Urinary bladder (tissue), 4 donors: ENCODE data around the gene C1QTNF4. TPM values are rescaled to one million over a fixed set of nuclear protein-coding genes. Genes with fewer than 3 reads are reported as not detected.
"Not testable (repeated sequence)": the region's sequence is repeated elsewhere in the genome, so short reads cannot be mapped to it uniquely, and the experiment has no call there.

Experiments
- DNase-seq: peaks from one replicate; pipeline ENCODE4 v3.0.0-alpha.2; 2015; ENCODE audit errors: extremely low spot score
- H3K27ac ChIP-seq: one replicate; pipeline ENCODE4 v1.5.1; 2013; ENCODE audit warnings: low read depth, mild to moderate bottlenecking, moderate library complexity
- H3K36me3 ChIP-seq: one replicate; pipeline ENCODE4 v1.6.1; 2013; ENCODE audit warnings: mild to moderate bottlenecking, moderate library complexity; ENCODE audit not compliant: insufficient read depth
- H3K4me1 ChIP-seq: one replicate; pipeline ENCODE4 v1.6.1; 2013; ENCODE audit warnings: mild to moderate bottlenecking, moderate library complexity; ENCODE audit not compliant: insufficient read depth
- H3K4me3 ChIP-seq: one replicate; pipeline ENCODE4 v1.5.1; 2013; ENCODE audit warnings: low read depth, low read length
- WGBS: extraction: QIAGEN DNeasy Blood & Tissue Kit; methylation state at CpG from one replicate; pipeline ENCODE4 v1.1.7; 2013; 5-methylcytosine and 5-hydroxymethylcytosine counted together
- polyA plus RNA-seq: library from polyadenylated mRNA; stranded (reverse); fragments of 200-250 nt; gene quantifications from one replicate; pipeline ENCODE4 v1.2.3, GENCODE V29; 2013
- small RNA-seq: library from RNA; depleted of rRNA; stranded (forward); fragments of <200 nt; gene quantifications from one replicate; pipeline ENCODE3, GENCODE V24; 2014
- total RNA-seq: library from RNA; depleted of rRNA; stranded (reverse); fragments of >200 nt; gene quantifications from one replicate; pipeline ENCODE4 v1.2.3, GENCODE V29; 2014
- donor health status: healthy with polysubstance abuse.
- donor health status: healthy.

C1QTNF4 gene
- total and polyA plus RNA-seq, 2 donors = 3.5 to 7.1 TPM

DNA sequence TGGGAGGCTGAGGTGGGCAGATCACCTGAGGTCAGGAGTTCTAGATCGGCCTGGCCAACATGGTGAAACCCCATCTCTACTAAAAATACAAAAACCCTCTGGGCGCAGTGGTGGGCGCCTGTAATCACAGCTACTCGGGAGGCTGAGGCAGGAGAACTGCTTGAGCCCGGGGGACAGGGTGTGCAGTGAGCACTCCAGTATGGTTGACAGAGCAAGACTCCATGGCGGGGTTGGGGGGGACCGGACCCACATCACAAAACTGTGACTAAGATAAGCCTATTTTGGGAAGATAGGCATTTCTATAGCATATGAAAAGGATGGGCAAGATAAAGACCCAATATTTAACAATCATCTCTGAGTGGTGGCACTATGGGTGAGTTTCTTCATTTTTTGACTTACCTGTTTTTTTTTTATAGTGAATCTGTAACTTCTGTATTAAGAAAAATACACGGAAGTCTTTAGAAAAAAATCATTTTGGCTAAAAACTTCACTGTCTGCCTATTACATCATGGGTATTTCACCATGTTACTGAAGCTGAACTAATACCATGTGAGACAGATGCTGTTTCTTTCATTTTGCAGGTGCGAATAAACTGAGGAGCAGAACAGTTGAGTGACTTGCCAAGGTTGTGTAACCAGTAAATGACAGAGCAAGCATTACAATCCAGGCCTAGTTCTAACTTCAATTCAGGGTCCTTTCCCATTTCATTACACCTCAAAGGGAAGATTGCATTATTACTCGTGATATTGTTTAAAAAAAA, 43.7 kb downstream of the C1QTNF4 start:
- Histone ChIP-seq H3K4me3 (no peak overlapping the region), H3K4me1 (peaks cover 2% of the 10 kb centered on the region), H3K27ac (no peak overlapping the region), H3K36me3 (no peaks in the 10 kb centered on the region)
- no peak for DNase-seq
- WGBS = 85% methylated on average over 10 of the region's 10 CpGs

DNA sequence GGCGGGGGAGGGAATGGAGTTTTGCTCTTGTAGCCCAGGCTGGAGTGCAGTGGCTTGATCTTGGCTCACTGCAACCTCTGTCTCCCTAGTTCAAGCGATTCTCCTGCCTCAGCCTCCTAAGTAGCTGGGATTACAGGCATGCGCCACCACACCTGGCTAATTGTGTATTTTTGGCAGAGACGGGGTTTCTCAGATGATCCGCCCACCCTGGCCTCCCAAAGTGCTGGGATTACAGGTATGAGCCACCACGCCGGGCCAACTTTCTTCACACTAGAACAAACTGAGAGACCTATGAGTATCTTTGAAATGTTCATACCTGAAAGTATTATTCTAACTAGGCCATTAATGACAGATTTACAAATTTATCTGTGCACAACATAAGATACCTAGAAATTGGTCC, 47.9 kb downstream of the C1QTNF4 start:
- H3K27ac ChIP-seq, H3K4me3 ChIP-seq, H3K4me1 ChIP-seq, H3K36me3 ChIP-seq, DNase-seq: not testable (repeated sequence)
- 97% methylated on average over 7 of the region's 7 CpGs for WGBS

DNA sequence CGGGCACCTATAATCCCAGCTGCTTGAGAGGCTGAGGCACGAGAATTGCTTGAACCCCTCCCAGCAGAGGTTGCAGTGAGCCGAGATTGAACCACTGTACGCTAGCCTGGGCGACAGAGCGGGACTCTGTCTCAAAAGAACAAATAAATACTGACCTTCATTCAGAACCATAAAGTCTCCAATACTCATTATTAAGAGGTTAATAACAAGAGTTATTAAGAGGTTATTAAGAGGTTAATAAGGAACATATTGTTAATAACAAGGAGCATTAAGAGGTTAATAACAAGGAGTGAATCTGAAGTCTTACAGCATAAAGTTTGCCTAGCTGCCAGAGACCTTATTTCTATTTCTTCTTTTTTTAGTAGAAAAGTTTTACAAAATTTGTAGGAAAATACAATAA, 48.9 kb downstream of the C1QTNF4 start:
- Histone ChIP-seq H3K4me3 (no peak overlapping the region), H3K4me1 (no peaks in the 10 kb centered on the region), H3K27ac (no peak overlapping the region), H3K36me3 (no peaks in the 10 kb centered on the region)
- DNase-seq = no peak
- 95% methylated on average over 6 of the region's 6 CpGs for WGBS

DNA sequence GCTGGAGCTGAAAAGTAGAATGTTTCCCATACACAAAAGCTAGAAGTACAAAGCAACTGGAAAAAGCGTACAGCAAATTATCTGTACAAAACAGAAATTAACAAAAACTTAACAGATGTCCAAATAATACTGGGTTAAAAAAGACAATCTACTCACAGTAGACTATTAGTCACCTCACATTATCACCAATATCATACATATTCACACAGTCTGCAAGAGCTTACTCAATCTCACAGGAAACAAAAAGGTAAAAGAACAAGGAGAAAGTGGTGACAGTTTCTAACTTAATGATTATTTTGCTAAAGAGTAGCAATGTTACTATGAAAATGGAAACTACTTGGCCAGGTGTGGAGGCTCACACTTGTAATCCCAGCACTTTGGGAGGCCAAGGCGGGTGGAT, 53.1 kb downstream of the C1QTNF4 start:
- peaks cover 2% of the 10 kb centered on the region for H3K4me1 ChIP-seq
- no peak overlapping the region for H3K27ac ChIP-seq
- DNase-seq = no peak
- no peaks in the 10 kb centered on the region for H3K36me3 ChIP-seq
- 96% methylated on average over 2 of the region's 2 CpGs for WGBS
- no peak overlapping the region for H3K4me3 ChIP-seq

DNA sequence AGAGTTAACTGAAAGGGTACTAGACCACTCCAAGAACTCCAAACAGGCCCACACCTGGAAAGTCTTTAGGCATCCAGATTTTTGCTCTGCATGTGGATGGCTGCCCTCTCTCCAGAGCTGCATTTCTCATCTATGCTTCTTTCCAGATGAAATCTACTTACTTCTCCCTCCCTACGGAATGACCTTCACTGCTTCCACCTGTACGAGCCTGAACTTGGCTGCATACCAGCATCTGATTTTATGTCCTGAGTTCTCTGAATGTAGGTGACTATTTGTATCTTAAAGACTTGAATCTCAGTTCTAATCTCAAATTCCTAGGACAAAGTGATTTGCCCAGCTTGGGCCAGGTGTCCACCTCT, 54.6 kb downstream of the C1QTNF4 start:
- H3K4me1 ChIP-seq = peaks cover 3% of the 10 kb centered on the region
- no peaks in the 10 kb centered on the region for H3K36me3 ChIP-seq
- no peak overlapping the region for H3K27ac ChIP-seq
- no peak overlapping the region for H3K4me3 ChIP-seq
- WGBS = 65% methylated on average over 2 of the region's 2 CpGs
- no peak for DNase-seq

Small RNAs within 50 kb of the gene (small RNA-seq; reads per million reads assigned to genes)
- gene RN7SL652P = not detected
- gene RNU5E-10P = not detected

Other genes starting within 250 kb of the C1QTNF4 start
- not detected for gene MYBPC3, start 241.7 kb downstream of the C1QTNF4 start, total RNA-seq
- gene MYBPC3, start 241.7 kb downstream of the C1QTNF4 start, polyA plus RNA-seq = 0.03 TPM
- gene SPI1, start 215.9 kb downstream of the C1QTNF4 start, total RNA-seq = 5.2 TPM
- gene SPI1, start 215.9 kb downstream of the C1QTNF4 start, polyA plus RNA-seq = 21.0 TPM
- gene SLC39A13, start 185.8 kb downstream of the C1QTNF4 start, total RNA-seq = 30.3 TPM
- 73.9 TPM for gene SLC39A13, start 185.8 kb downstream of the C1QTNF4 start, polyA plus RNA-seq
- gene PSMC3, start 168.0 kb downstream of the C1QTNF4 start, total RNA-seq = 60.1 TPM
- 177 TPM for gene PSMC3, start 168.0 kb downstream of the C1QTNF4 start, polyA plus RNA-seq
- gene RAPSN, start 145.3 kb downstream of the C1QTNF4 start, total RNA-seq = 3.0 TPM
- gene RAPSN, start 145.3 kb downstream of the C1QTNF4 start, polyA plus RNA-seq = 0.05 TPM
- gene CELF1, start 41.3 kb downstream of the C1QTNF4 start, total RNA-seq = 125 TPM
- gene CELF1, start 41.3 kb downstream of the C1QTNF4 start, polyA plus RNA-seq = 35.2 TPM
- 25.1 TPM for gene PTPMT1, start 28.8 kb downstream of the C1QTNF4 start, total RNA-seq
- gene PTPMT1, start 28.8 kb downstream of the C1QTNF4 start, polyA plus RNA-seq = 58.8 TPM
- gene KBTBD4, start 15.4 kb downstream of the C1QTNF4 start, total RNA-seq = 15.4 TPM
- 24.1 TPM for gene KBTBD4, start 15.4 kb downstream of the C1QTNF4 start, polyA plus RNA-seq
- gene NDUFS3, start 15.3 kb downstream of the C1QTNF4 start, total RNA-seq = 40.0 TPM
- 107 TPM for gene NDUFS3, start 15.3 kb downstream of the C1QTNF4 start, polyA plus RNA-seq
- gene FAM180B, start 7.7 kb downstream of the C1QTNF4 start, total RNA-seq = 0.32 TPM
- gene FAM180B, start 7.7 kb downstream of the C1QTNF4 start, polyA plus RNA-seq = 0.10 TPM
- gene MTCH2, start 48.1 kb upstream of the C1QTNF4 start, total RNA-seq = 47.6 TPM
- 49.5 TPM for gene MTCH2, start 48.1 kb upstream of the C1QTNF4 start, polyA plus RNA-seq
- gene AGBL2, start 121.0 kb upstream of the C1QTNF4 start, total RNA-seq = 3.5 TPM
- 1.6 TPM for gene AGBL2, start 121.0 kb upstream of the C1QTNF4 start, polyA plus RNA-seq
- 218 TPM for gene FNBP4, start 172.9 kb upstream of the C1QTNF4 start, total RNA-seq
- 56.6 TPM for gene FNBP4, start 172.9 kb upstream of the C1QTNF4 start, polyA plus RNA-seq